ENCODE results near the gene LACTBL1.
"Not testable (repeated sequence)": the region's sequence is repeated elsewhere in the genome, so short reads cannot be mapped to it uniquely, and the experiment has no call there.

LACTBL1 gene, protein sequence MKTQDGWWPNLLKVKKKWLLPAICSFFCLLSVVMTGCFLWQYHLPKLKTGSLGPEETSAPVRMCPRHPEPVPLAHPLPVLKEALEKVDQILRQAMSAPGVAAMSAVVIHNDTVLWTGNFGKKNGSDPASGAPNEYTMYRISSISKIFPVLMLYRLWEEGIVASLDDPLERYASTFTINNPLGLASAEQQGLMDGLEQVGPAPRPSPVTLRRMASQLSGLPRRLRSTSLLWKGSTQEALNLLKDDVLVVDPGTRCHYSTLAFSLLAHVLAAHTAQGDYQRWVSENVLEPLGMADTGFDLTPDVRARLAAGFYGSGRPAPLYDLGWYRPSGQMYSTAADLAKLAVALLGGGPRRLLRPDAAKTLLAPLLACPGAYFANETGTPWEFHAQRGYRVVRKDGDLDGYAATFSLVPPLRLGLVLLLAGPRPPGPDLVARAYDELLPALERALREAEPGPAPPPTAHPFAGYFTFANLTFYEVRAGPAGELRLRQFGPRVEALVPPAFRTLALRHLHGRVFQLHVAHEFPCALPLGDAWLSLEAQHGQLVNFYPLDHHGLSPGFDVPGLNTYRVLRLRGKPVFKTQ

DNA sequence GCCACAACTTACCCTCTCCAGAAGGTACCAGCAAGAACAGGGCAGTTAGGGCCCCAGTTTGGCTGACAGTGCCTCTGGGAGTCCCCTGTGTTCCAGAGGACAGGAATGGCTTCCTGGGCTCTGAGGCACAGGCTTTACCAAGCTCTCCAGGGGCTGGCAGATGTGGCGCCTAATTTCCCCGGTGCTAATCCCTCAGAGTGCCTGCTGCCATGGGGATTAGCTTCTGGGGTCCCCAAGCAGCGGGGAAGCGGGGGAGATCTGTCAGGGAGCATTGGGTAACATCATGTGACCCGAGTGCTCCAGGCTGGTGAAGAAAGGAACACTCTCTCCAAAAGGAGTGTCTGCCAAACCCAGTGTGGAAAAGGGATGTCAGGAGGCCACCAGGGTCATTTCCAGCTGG lies at the start of gene LACTBL1:
TSS of gene LACTBL1 (minus strand) at position 107 of the 400 bp plus-strand sequence. CDS start 550 bp downstream, outside the sequence.
- no peak for DNase-seq
- intact Hi-C loops (cut with DNase I) = loop anchor here (10.0 kb wide), 1 partner anchor 212 kb away; no protein-coding TSS in a partner anchor

DNA sequence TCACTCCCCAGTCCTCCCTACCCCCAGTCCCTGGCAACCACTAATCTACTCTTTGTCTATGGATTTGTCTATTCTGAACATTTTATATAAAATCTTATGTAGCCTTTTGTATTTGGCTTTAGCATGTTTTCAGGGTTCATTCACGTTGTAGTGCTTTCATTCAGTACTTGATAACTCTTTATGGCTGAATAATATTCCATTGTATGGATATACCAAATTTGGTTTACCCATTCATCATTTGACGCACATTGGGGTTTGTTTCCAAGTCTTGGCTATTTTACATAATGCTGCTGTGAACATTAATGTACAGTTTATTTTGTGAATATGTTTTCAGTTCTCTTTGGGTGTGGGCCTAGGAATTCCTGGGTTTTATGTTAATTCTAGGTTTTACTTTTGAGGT lies 49.2 kb upstream of the LACTBL1 start:
- no peak for DNase-seq
- intact Hi-C loops (cut with DNase I) = no loop called here

DNA sequence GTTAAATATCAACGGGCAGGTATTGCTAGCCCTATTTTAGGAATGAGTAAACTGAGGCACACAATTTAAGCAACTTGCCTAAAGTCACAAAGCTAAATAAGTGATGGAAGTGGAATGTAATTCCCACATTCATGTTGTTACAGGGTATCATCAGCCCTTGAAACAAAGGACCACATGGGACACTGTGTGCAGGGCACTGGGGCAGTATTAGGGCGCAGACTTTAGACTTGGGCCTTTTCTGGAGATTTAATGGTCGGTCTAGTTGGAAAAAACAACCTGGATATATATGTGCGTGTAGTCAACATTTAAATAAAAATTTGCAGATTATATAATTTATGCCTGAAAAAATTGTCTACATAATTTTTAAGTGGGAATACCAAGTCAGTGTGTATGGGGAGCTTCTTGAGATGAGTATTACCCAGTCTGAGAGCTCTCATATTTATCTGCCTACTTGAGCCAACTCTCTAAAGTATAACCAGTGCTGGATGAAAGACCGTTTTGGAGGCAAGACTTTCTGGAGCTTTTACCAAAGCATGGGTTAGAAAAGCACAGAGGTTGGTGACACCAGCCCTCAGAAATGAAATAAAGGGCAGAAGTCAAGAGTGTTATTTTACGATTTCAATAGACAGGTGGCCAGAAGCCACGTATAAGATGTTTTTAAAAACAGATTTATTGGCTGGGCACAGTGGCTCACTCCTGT lies 48.2 kb upstream of the LACTBL1 start:
- DNase-seq = no peak
- intact Hi-C loops (cut with DNase I) = no loop called here

DNA sequence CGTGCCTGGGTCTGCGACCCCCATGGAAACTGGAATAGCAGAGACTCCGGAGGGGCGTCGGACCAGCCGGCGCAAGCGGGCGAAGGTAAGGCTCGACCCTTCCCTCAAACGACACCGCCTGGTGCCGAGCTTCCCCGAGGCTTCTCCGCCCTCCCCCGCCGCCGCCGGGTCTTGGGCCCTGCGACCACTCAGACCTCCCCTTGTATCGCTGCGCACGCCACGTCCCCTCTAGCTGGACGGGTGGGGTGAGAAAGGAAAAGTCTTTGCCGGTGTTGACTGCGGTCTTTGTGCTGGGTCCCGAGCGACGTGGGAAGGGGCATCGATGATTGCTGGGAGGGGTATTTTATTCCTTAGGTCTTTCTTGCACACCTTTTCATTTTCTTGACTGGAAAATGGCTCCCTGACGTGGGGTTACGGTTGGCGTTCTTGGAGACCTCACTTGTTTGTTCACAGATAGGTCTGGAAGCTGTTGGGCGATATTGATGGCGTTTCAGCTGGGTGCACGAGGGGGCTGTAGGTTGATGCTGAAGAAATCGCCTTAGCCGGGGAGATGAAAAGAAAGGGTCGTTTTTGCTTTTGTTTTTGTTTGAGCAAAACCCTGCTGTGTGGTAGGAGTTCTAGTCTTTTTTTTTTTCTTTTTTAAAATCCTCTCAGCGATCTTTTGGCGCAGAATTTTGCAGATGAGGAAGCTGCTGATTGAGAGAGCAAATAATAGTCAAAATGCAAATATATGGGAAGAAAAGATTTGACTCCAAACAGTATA lies 47.4 kb upstream of the LACTBL1 start:
- peak in 36 of 42 donors; percentile 6 to 54 (median 24) for DNase-seq
- intact Hi-C loops (cut with DNase I) = no loop called here

DNA sequence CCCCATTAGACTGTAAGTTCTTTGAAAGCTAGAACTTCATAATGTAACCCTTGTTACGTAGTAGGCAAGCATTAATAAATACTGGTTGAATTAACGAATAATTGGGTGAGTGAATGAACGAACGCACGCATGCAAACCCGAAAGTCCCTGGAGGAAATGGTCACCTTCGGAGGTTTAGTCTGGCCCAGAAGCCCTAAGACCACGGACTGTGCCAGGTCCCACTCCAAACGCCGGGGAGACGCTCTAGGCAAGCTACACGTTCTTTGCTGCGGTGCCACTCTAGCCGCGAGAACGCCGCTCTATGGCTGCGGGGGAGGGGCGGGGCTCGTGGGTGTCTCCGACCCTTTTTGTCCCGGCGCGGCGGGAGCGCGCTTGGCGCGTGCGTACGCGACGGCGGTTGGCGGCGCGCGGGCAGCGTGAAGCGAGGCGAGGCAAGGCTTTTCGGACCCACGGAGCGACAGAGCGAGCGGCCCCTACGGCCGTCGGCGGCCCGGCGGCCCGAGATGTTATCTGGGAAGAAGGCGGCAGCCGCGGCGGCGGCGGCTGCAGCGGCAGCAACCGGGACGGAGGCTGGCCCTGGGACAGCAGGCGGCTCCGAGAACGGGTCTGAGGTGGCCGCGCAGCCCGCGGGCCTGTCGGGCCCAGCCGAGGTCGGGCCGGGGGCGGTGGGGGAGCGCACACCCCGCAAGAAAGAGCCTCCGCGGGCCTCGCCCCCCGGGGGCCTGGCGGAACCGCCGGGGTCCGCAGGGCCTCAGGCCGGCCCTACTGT lies 46.6 kb upstream of the LACTBL1 start, which contains the start of gene KDM1A:
TSS of gene KDM1A (plus strand) at position 375 of the 769 bp plus-strand sequence. CDS start at position 504, 129 bp downstream.
- intact Hi-C loops (cut with DNase I) = no loop called here
- peak; percentile 96 to 99 (median 98) for DNase-seq

DNA sequence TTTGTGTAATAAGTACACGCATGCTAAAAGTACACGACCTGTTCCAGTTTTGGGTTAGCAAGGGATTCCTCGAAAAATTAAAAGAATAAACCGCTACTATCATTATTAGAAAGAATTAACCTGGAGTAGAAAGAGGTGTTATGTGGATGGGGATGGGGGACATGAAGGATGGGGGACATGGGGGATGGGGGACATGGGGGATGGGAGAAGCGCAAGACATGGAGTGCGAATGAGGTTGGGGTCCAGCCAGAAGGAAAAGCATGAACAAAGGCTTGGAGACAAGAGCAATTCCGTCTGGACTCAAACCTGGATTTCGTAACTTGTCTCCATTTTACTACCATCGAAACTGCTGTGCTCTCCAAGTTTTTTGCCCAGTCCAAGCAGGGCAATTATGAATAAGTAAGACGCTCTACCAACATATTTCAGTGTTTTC lies 46.0 kb upstream of the LACTBL1 start:
- intact Hi-C loops (cut with DNase I) = no loop called here
- peak in 7 of 42 donors; percentile 2 to 41 (median 10) for DNase-seq

DNA sequence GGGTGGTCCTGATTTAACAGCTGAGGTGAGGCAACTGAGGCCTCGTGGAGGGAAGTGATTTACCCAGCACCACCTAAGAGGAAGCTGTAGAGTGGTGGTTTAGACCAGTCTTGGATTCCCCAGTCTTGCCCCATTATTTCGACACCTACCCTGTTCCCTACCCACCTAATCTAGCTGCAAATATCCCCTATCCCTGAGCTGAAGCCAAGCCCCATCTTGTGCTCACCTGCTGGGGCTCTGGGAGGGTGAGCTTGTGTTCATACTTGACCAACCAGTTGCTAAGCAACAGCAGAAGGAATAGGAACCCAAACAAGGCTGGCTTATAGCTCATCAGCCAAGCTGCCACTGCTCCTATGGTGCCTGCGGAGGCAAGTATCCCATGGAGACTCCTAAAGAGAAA lies 41.0 kb upstream of the LACTBL1 start:
- no peak for DNase-seq
- intact Hi-C loops (cut with DNase I) = no loop called here

DNA sequence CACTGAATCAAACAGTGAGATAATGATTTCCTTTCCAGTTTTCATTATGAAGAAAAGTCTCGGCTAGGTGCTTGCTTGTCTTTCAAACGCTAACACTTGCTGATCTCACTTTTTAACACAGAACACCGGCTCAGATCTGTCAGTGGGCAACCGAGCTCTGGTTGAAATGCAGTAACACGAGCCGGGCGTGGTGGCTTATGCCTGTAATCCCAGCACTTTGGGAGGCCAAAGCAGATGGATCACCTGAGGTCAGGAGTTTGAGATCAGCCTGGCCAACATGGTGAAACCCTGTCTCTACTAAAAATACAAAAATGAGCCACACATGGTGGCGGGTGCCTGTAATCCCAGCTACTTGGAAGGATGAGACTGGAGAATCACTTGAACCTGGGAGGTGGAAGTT lies 37.4 kb upstream of the LACTBL1 start:
- DNase-seq; intact Hi-C loops (cut with DNase I): not testable (repeated sequence)

DNA sequence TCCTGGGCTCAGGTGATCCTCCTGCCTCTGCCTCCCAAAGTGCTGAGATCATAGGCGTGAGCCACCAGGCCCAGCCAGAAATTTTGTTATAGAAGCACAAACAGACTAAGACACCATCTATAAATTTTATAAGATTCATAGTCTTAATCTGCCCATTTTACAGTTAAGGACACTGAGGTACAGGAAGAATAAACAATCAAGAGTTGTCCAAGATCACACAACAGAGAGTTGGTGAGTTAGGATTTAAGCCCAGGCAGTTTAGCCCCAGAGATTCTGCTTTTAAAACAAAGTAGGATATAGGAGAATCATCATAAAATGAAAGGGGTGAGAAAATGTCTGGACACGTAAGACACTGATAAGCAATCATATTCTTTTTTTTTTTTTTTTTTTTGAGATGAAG lies 36.2 kb upstream of the LACTBL1 start:
- no peak for DNase-seq
- intact Hi-C loops (cut with DNase I) = no loop called here

DNA sequence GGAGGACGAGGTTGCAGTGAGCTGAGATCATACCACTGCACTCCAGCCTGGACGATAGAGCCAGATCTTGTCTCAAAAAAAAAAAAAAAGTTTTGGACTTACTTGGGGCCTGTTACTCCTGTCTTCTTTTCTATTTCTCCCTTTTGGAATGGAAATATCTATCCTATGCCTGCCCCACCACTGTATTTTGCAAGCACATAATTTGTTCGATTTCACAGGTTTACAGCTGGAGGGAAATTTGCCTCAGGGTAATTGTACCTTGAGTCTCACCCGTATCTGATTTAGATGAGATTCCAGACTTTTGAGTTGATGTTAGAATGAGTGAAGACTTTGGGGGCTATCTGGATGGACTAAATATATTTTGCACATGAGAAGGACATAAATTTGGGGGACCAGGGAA lies 34.4 kb upstream of the LACTBL1 start:
- no peak for DNase-seq
- intact Hi-C loops (cut with DNase I) = no loop called here

DNA sequence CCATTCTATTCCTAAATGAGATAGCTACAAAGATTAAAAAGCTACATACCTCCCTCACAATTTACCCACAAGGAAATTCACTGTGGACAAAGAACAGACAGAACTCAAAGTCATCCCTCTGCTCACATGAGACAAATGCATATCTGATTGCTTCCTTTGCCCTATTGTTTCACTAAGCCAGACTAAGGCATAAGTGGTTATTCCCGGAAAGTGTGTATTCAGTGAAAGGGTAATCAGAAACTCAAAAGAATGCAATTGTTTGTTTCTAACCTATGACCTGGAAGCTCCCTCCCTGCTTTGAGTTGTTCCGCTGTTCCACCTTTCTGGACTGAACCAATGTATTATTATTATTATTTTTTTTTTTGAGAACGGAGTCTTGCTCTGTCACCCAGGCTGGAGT lies 32.1 kb upstream of the LACTBL1 start:
- intact Hi-C loops (cut with DNase I) = not testable (repeated sequence)

DNA sequence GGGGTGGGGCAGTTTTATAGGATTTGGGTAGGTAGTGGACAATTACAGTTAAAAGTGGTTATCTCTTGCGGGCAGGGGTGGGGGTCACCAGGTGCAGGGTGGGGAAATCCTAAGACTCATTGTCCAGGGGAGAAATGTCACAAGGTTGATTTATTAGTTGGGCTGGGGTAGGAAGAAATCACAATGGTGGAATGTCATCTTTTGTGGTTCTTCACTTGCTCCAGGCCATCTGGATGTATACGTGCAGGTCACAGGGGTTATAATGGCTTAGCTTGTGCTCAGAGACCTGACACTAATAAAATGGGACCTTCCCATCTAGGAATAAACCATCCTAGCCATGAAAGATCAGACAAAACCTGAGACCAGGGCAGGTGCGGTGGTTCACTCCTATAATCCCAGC lies 31.4 kb upstream of the LACTBL1 start:
- DNase-seq = no peak
- intact Hi-C loops (cut with DNase I) = no loop called here

More for the DNA sequence above, 32.1 kb upstream of the LACTBL1 start:
- DNase-seq = not testable (repeated sequence)

DNA sequence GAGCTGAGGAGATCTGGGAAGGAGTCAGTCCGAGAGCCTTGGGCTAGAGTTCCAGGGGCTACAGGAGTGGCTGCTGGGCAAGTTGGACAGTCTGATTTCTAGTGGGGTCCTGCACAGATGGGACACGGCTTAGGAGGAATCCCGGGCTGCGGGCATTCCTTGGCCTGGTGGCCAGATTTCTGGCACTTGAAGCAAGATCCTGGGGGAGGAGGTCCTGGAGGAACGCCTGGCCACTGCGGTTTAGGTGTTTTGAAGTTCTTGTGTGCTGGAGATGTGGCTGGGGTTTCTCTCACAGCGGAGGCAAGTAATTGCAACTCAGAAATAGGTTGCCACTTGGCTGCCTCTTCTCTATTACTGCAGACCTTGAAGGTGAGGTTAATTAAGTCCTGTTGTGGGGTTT lies 29.6 kb upstream of the LACTBL1 start:
- DNase-seq; intact Hi-C loops (cut with DNase I): not testable (repeated sequence)

DNA sequence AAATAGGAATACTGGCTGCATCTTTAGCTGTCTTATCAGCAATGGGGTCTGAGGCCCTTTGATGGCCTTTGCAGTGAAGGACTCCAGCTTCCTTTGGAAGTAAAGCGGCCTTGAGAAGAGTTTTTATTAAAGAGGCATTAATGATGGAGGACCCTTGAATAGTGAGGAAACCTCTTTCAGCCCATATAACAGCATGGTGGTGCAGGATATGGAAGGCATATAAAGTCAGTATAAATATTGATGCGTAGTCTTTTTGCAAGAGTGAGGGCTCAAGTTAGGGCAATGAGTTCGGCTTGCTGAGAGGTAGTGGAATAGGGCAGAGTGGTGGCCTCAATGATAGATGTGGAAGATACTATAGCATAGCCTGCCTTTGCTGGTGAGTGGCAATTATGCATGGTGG lies 27.5 kb upstream of the LACTBL1 start:
- intact Hi-C loops (cut with DNase I); DNase-seq: not testable (repeated sequence)

DNA sequence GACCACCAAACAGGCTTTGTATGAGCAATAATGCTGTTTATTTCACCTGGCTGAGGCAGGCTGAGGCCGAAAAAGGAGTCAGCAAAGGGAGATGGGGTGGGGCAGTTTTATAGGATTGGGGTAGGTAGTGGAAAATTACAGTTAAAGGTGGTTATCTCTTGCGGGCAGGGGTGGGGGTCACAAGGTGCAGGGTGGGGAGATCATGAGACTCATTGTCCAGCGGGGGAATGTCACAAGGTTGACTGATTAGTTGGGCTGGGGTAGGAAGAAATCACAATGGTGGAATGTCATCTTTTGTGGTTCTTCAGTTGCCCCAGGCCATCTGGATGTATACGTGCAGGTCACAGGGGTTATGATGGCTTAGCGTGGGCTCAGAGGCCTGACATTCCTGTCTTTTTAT lies 24.9 kb upstream of the LACTBL1 start:
- intact Hi-C loops (cut with DNase I) = not testable (repeated sequence)

DNA sequence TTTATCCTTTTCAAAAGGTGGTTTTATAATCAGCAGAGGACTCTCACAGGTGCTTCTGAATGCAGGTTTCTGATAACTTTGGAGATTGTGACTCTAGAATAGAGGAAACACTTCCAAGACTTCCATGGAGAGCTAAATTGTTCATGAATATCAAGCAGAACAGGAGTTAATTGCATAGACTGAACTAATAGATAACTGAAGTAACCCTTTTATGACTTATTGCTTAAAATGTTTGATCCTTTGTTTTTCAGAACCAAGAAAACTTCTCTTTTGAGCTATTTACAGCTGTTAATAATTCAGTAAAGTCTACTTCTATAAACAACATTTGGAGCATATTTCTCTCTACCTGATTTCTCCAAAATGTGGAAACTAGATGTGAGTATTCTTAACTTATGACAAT lies 23.1 kb upstream of the LACTBL1 start:
- intact Hi-C loops (cut with DNase I) = no loop called here

More for the DNA sequence above, 24.9 kb upstream of the LACTBL1 start:
- not testable (repeated sequence) for DNase-seq

DNA sequence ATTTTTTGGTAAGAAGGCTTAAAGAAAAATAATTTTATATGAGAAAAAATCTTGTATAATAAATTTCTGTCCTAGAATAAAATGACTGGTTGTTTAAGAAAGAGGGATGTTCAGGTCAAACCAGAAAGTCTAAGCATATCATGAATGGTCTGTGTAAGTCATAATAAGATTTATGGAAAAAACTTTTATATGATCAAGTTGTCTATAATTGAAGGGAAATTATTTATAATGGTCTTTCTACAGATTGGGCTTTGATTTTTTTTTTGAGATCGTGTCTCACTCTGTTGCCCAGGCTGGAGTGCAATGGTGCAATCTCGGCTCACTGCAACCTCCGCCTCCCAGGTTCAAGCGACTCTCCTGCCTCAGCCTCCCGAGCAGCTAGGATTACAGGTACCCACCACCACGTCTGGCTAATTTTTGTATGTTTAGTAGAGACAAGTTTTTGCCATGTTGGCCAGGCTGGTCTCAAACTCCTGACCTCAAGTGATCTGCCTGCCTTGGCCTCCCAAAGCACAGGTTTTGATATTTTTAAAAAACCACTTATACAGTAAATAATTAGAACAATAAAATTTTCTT lies 20.6 kb upstream of the LACTBL1 start:
- intact Hi-C loops (cut with DNase I); DNase-seq: not testable (repeated sequence)

More for the DNA sequence above, 23.1 kb upstream of the LACTBL1 start:
- DNase-seq = no peak

DNA sequence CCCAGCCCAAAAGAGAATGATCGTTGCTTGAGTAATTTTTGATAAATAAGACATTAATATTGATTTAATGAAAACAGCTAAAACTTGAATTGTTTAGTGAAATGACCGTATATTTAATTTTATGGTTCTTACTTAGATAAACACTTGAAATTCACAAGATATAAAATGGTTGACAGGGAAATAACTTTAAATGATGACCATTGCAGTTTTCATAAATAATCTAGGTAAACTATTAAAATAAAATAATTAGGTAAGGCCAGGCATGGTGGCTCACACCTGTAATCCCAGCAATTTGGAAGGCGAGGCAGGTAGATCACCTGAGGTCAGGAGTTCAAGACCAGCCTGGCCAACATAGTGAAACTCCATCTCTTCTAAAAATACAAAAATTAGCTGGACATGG lies 19.7 kb upstream of the LACTBL1 start:
- intact Hi-C loops (cut with DNase I); DNase-seq: not testable (repeated sequence)

Data from head of caudate nucleus (tissue), 42 donors.